GM12875 (cell line): ENCODE results near the gene TBRG1.
"Not testable (repeated sequence)": the region's sequence is repeated elsewhere in the genome, so short reads cannot be mapped to it uniquely, and the experiment has no call there.

Source experiments
- H3K4me3 ChIP-seq: one replicate; pipeline ENCODE4 v1.5.1; 2011; ENCODE audit warnings: low read depth, low read length, control low read depth
- CTCF ChIP-seq: IDR thresholded peaks from 2 replicates; pipeline ENCODE4 v1.5.1; 2011; ENCODE audit warnings: low read depth, mild to moderate bottlenecking, control low read depth, inconsistent platforms, low read length, moderate library complexity, borderline replicate concordance; ENCODE audit not compliant: insufficient read depth

Gene TBRG1

GRCh38 chr11:124600621-124601320 lies 21.9 kb upstream of the TBRG1 start:
- TF ChIP-seq CTCF: no peak
- no peak overlapping the region for H3K4me3 ChIP-seq

GRCh38 chr11:124602193-124602592 lies 20.5 kb upstream of the TBRG1 start:
- TF ChIP-seq CTCF: no peak
- no peak overlapping the region for H3K4me3 ChIP-seq

- H3K4me3 ChIP-seq: not testable (repeated sequence)
These were observed 19.9 kb upstream of the TBRG1 start for GRCh38 chr11:124602723-124603122.

- TF ChIP-seq CTCF: no peak
- no peak overlapping the region for H3K4me3 ChIP-seq
These were observed 16.9 kb upstream of the TBRG1 start for GRCh38 chr11:124605719-124606118.

- no peak for TF ChIP-seq CTCF
- H3K4me3 ChIP-seq: no peak overlapping the region
These were observed 14.5 kb upstream of the TBRG1 start for GRCh38 chr11:124608147-124608546.

- H3K4me3 ChIP-seq: no peak overlapping the region
- no peak for TF ChIP-seq CTCF
These were observed 12.4 kb upstream of the TBRG1 start for GRCh38 chr11:124610295-124610694.

GRCh38 chr11:124611064-124611463 lies 11.6 kb upstream of the TBRG1 start, which contains the start of gene PANX3:
Gene PANX3, plus strand, starts transcription at chr11:124611428. Its CDS starts 129 bp downstream, at chr11:124611557.
- H3K4me3 ChIP-seq: no peak within 1 kb of the TSS
- TF ChIP-seq CTCF: no peak
